HG03135 (cell line): ENCODE results near the gene MOCOS.
"Not testable (repeated sequence)": the region's sequence is repeated elsewhere in the genome, so short reads cannot be mapped to it uniquely, and the experiment has no call there.

Source experiments
- ATAC-seq: cut with Tn5 transposase; IDR thresholded peaks from one replicate; pipeline ENCODE4 v1.9.1; 2021; ENCODE audit warnings: mild to moderate bottlenecking, moderate library complexity; ENCODE audit not compliant: unreplicated experiment

Gene MOCOS

DNA sequence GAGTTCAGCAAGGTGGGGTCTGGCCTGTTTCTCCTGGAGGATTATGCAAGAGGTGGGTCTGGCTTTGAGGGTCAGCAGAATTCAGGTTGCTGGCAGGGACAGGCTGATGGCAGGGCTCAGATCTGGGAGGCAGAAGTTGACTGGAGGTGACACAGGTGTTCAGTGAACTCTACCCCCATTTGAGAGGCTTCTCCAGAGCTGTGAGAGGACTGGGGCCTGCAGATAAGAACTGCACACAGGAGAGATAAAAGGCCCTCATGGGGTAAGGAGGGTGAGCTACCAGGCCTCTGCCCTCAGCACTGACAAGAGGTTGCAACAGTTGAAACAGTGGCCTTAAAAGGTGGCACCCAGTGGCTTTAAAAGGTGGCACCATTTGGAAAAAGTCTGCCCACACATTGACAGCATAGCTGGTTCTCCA lies 13.1 kb downstream of the MOCOS start:
- ATAC-seq: no peak

DNA sequence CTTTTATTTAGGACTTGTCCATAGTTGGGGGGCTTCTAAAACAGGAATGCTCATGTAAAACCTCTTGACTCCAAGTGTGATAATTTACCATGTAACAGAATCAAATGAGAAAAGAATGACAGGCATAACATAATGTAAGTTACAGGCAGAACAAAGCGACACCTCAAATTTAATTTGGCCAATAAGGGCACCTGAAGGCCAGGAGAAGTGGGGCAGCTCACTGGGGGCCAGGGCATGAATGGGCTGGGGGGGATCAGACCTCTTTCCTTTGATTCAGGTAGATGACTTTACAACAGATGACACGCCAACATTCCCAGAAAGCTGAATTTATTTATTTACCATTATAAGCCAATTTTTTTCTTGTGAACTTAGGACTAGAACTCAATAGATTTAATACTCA lies 14.5 kb downstream of the MOCOS start:
- ATAC-seq: no peak

DNA sequence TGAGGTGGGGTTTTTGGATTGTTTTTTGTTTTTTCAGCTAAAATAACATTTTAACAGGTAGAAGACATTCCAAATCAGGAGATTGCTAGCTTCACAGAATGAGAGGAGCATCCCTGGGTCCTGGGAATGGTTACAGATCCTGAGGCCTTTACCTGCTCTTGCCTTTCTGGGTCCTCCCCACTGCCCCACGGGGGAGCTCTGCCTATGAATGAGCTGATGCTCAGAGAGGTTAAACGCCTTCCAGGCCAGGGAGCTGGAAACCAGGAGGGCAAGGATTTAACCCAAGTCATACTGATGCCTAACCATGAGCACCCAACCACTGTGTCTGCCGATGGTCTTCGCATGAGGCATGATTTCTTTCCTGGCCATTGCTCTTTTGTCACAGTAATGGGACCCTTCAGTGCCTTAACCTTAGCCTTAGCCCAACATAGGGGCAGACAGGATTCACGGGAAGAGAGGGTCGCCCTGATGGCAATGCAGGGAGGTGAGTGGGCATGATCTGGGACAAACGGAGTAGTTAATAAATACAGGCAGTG lies 16.1 kb downstream of the MOCOS start:
- ATAC-seq: no peak

DNA sequence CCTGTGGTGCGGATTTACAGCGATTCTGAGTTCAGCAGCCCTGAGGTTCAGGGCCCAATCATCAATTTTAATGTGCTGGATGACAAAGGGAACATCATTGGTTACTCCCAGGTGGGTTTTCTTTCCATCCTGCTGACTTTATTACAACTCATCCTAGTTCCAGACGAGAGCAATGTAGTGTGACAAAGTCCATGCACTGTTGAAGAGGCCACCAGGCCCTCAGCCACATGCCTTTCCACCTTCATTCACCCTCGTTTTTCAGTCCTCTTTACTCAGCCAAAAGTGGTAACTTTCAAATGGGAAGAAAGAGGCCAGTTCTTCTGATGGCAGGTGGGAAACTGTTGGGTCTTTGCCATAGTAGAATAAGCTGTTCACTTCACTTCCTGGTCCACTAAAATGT lies 17.9 kb downstream of the MOCOS start:
- ATAC-seq: no peak

DNA sequence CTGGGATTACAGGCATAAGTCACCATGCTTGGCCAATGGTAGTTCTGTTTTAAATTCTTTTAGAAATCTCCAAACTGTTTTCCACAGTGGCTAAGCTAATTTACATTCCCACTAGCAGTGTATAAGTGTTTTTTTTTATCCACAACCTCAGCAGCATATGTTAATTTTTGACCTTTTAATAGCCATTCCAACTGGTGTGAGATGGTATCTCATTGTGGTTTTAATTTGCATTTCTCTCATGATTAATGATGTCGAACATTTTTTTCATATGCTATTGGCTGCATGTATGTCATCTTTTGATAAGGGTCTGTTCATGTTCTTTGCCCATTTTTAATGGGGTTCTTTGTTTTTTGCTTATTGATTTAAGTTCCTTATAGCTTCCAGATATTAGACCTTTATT lies 20.0 kb downstream of the MOCOS start:
- ATAC-seq: no peak

DNA sequence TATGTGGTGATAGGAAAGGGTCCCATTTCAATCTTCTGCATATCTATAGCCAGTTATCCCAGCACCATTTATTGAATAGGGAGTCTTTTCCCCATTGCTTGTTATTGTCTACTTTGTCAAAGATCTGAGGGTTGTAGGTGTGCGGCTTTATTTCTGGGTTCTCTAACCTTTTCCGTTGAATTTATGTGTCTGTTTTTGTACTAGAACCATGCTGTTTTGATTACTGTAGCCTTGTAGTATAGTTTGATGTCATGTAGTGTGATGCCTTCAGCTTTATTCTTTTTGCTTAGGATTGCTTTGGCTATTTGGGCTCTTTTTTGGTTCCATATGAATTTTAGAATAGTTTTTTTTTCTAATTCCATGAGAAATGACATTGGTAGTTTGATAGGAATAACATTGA lies 20.7 kb downstream of the MOCOS start:
- ATAC-seq: not testable (repeated sequence)

DNA sequence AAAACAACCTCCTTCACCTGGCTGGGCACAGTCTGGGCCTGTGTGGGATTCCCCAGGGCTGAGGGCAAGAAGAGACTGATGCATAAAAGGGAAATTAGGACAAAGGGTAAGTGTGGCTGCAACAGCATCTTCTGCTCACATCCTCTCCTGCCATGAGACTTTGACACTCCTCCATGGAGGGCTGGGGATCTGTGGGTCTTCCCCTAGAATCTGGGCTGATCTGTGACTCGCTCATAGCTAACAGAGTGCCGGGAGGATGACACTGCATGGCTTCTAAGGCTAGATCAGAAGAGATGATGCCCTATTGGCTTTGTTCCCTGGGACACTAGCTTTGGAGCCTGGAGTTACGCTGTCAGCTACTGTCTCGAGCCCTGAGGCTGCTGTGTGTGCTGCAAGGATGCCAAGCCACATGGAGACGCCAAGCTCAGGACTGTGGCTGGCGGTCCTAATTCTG lies 24.3 kb downstream of the MOCOS start:
- ATAC-seq: no peak

DNA sequence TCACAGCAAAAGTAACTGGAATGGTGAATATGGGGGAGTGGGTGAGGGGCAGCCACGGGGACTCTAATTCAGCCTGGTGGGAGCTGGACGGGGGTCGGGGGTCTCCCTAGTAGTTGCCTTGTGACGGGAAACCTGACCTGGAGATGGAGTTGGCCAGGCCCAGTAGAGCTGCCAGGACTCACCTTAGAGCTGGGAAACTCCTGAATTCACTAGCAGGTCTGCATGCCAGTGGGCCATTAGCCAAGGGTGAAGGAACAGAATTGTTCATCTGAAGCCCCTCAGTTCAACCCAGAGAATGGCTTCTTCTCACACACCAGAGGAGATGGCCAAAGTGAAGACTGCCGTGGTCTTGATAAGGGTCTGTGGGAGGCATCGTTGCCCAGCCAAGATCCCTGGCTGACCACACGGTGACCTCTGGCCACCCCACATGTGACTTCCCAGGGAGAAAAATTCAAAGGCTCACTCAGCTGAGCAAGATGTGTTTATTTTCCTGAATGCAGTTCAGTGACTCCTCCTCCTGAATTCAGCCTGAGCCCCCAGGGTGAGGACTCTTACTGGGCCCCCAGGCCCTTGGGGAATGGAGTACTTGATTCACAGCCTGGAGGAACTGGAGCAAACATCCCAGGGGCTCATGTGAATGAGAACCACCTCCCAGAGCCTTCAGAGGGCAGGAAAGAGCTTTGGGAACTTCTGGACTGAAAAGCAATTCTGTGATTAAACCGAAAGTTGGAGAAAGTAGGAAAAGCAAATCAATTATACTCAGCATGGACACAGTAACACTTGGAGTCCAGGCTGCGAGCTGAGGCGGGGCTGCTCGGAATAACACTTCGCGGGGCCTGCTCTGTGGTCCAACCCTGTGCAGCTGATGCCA lies 25.2 kb downstream of the MOCOS start:
- no peak for ATAC-seq

DNA sequence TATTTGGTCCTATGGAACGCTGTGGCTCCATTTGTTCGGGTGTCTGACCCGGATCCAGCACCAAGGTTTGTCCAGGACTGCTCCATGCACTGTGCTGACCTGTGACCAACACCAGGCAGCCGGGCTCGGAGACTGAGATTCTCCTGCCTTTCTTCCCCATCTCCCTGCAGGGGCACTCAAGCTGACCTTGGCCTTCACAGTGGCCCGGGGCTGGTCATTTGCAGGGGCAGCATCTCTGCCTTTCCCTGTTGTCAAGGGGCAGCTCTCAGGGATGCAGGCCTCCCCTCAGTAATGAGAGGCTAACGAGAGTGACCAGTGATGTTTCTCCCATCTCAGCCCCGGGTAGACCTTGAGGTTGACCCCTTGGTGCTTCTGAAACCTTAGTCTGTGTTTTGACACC lies 27.5 kb downstream of the MOCOS start:
- no peak for ATAC-seq

DNA sequence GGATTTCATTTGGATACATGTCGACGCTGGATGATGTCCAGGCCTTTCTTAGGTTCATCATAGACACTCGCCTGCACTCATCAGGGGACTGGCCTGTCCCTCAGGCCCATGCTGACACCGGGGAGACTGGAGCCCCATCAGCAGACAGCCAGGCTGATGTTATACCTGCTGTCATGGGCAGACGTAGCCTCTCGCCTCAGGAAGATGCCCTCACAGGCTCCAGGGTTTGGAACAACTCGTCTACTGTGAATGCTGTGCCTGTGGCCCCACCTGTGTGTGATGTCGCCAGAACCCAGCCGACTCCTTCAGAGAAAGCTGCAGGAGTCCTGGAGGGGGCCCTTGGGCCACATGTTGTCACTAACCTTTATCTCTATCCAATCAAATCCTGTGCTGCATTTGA lies 28.3 kb downstream of the MOCOS start:
- no peak for ATAC-seq

DNA sequence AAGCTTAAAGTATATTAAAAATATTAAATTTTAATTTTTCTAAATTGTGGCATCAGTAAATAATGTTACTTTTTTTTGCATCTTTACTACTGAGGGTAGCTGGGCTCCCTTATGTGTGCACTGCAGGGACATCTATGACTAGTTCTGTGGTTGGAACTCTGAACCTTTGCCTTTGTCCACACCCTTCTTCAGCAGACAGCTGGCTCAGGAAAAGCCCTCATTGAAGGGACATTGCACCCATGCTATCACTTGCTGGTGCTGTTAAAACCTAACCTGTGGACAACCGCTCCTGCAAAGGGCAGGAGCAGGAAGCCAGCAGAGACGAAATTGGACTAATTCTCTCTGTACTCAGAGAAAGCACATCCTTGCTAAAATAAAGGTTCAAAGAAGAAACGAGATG lies 30.1 kb downstream of the MOCOS start:
- ATAC-seq: no peak

DNA sequence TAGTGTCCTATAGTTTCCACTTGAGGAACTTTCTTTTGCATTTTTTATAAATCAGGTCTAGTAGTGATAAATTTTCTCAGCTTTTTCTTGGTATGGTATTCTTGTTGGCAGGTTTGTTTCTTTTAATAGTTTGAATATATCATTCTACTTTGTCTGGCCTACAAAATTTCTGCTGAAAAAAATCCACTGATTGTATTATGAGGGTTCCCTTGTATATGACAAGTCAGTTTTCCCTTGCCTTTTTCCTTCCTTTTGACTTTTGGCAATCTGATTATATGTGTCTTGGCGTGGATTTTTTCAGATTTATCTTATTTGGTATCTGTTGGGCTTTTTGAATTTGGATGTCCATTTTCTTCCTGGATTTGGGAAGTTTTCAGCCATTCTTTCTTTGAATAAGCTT lies 41.9 kb downstream of the MOCOS start:
- ATAC-seq: no peak

DNA sequence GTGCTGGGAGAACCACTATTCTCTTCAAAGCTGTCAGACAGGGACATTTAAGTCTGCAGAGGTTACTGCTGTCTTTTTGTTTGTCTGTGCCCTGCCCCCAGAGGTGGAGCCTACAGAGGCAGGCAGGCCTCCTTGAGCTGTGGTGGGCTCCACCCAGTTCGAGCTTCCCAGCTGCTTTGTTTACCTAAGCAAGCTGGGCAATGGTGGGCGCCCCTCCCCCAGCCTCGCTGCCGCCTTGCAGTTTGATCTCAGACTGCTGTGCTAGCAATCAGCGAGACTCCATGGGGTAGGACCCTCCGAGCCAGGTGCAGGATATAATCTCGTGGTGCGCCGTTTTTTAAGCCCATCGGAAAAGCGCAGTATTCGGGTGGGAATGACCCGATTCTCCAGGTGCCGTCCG lies 53.2 kb downstream of the MOCOS start:
- ATAC-seq: not testable (repeated sequence)

DNA sequence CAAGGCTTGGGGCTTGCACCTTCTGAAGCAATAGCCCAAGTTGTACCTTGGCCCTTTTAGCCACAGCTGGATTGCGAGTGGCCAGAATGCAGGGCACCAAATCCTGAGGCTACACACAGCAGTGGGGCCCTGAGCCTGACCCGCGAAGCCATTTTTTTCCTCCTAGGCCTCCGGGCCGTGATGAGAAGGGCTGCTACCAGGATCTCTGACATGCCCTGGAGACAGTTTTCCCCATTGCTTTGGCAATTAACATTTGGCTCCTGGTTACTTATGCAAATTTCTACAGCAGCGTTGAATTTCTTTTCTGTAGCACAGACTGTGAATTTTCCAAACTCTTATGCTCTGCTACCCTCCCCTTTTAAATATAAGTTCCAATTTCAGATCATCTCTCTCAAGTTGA lies 54.5 kb downstream of the MOCOS start:
- ATAC-seq: no peak

DNA sequence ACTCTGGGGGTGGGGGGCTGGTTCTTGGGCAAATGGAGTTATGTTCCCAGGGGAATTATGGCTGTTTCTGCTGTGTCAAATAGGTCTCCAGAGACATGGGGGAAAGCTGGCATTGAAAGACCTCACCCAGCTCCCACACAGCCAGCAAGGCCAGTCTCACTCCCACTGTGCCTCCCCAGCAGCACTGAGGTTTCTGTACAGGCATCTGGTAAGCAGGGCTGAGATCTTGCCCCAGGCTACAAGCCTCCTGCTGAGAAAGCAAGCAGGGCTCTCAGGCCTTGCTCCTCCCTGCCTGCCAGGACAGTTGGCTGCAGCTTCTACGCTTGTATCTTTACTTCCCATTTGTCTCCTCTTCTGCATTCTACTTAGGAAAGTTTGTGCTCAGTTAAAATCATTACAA lies 59.7 kb downstream of the MOCOS start:
- ATAC-seq: no peak

DNA sequence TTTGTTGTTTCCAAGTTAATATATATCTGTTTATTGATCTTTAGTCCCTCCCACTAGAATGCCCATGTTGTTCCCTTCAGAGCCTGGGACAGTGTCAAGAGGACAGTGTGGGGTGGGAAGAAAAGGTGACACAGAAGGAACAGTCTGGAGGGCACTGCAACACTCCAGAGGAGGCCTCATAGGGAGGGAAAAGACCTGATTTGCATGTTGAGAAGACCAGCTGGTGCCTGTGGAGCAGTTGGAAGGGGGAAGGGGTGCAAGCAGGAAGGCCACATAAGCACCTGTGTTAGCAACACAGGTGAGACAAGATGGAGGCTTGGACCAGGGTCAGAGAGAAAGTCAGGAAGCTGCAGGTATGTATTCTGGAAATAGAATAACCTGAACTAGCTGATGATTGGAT lies 62.1 kb downstream of the MOCOS start:
- no peak for ATAC-seq

DNA sequence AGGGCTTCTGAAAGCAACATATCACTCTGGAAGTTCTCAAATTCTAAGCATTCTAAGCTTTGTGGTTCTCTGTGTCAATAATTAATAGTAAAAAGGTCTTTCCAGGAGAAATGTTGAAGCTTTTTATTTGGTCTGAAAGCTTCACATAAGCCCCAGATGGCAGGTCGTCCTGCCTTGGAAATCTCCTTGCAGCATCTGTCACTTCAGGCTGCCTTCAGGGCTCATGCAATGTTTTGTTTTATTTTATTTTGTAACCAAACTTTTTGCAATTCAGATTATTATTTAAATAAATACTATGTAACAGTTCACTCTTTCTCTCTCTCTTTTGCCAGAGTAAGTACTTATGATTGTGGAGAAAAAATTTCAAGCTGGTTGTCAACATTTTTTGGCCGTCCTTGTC lies 63.5 kb downstream of the MOCOS start:
- no peak for ATAC-seq

DNA sequence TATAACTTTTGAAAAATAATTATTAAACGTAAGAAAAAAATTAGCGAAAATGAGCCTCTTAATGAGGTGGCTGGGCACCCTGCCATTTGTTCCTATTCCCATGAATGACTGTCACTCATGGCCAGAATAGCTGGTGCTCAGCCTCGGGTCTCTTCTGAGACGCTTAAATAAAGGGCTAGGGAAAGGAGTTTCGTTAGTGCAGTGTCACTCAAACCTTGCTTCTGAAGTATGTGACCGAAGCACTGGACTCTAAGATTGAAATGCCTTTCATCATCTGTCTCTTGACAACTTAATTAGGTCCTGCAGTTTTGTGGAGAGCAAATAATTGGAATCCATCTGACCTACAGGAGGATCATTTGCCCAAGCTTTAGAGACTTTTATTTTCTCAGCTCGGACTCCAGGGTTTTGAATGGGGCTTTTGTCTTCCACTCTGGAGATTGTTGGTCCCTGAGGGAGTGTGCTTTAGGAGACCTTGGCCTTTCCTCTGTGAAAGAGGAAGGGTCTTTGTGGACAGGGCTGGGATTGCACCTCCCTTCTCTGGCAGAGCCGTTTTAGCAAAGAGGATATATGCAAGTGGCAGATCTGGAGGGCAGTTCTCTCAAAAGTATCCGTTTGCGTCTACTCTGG lies 67.9 kb downstream of the MOCOS start:
- ATAC-seq: no peak

DNA sequence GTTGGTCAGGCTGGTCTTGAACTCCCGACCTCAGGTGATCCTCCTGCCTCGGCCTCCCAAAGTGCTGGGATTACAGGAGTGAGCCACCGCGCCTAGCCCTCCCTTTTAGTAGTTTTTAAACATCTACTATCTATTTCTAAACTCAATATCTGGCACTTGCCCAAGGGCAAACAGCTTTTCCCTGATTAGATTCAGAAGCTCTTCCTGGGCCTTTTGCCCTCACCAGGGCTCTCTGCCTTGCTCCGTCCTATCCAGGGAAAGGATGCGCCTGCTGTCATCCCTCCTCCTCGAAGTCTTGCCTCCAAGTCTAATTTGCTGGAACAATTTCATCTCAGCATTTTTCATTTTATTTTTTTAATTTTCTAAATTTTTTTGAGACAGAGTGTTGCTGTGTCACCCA lies 68.8 kb downstream of the MOCOS start:
- ATAC-seq: no peak

DNA sequence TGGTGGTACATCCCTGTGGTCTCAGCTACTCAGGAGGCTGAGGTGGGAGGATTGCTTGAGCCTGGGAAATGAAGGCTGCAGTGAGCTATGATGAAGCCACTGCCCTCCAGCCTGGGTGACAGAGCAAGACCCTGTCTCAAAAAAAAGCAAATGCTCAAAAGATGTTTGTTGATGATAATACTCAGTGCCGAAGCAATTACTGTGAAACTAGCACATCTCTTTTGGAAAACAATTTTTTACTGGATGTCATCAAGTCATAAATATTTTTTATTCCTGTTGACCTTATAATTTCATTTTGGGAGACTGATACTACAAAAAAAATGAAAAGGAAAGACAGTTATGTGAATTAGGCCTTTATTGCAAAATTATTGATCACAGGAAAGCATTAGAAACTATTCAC lies 75.7 kb downstream of the MOCOS start:
- ATAC-seq: no peak

DNA sequence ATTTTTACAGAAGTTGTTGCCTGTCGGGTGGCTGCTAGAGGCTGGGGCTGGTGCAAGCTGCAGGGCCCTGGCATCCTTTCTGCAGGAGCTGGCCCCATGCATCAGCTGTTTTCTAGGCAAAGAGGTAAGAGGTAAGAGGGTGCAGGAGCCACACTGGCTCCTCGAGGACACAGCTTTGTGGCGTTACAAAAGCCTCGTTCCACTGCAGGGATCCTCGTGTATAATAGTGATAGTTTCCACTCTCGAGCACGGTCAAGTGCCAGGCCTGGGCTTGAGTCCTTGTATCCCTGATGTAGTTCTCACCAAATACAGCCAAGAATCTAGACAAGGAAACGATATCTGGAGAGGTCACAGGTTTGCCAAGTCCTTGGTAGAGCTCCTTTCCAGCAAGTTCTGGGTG lies 77.0 kb downstream of the MOCOS start:
- no peak for ATAC-seq

DNA sequence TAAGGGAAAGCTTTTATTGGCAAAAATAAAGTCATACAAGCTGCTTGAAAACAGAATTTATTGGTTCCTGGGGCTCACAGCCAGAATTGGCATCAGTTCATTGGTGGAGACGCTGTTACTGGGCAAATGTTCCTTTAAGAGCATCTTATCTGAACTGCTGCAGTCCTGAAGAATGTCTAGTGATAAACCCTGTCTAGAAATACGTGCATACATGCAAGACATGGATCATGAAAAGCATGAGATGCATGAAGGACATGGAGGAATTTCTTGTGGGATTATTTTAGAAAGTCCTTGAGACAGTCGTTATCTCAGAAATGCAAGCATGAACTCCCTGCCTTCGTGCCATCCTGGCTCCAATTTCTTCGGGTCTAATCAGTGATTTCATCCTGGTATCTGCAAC lies 77.7 kb downstream of the MOCOS start:
- ATAC-seq: no peak
